B cell (primary cell): ENCODE data around the gene ST6GAL1. TPM values are rescaled to one million over a fixed set of nuclear protein-coding genes. Genes with fewer than 3 reads are reported as not detected.

Source experiments
- ATAC-seq: fragments of 200-7000 bp; cut with Tn5 transposase; one replicate; pipeline ENCODE4 v1.10.0; 2021; ENCODE audit warnings: low read depth, mild to moderate bottlenecking, moderate number of reproducible peaks, moderate library complexity
- CTCF ChIA-PET: fragments of 350-600 bp; sonication (Branson Sonifier 250); formaldehyde crosslinking; loops from one replicate; lab custom pipeline; 2021; ENCODE audit warnings: antibody characterized with exemption, inconsistent platforms; lab: Charles Lee
- POLR2A ChIA-PET: fragments of 350-600 bp; sonication (Branson Sonifier 250); formaldehyde crosslinking; loops from one replicate; lab custom pipeline; 2021; ENCODE audit warnings: antibody characterized with exemption; lab: Charles Lee
- DNase-seq: peaks from one replicate; pipeline ENCODE4 v3.0.0; 2013
- H2AFZ ChIP-seq: 2 replicates; pipeline ENCODE4 v1.6.1; 2012; ENCODE audit warnings: mild to moderate bottlenecking, low read depth, low read length; ENCODE audit not compliant: insufficient read depth, poor library complexity, severe bottlenecking
- H3K27ac ChIP-seq, 2 donors: 1 replicate in 1 of 2; 2 replicates in 1 of 2; pipeline ENCODE4 v1.5.1; 2012 to 2013; ENCODE audit warnings: low read length in 2 of 2, mild to moderate bottlenecking in 2 of 2, moderate library complexity in 1 of 2
- H3K27me3 ChIP-seq, 4 experiments: fragments of 200-600 bp in 1 of 4; sonication (generic) in 1 of 4; replicated peaks in 1 of 4; 1 replicate in 2 of 4; 2 replicates in 2 of 4; pipeline versions ENCODE4 v1.6.1 to v1.7.0; 2013 to 2016; ENCODE audit warnings: low read length in 3 of 4, mild to moderate bottlenecking in 2 of 4, mixed read lengths in 1 of 4, moderate library complexity in 1 of 4; ENCODE audit not compliant: insufficient read depth in 4 of 4, control insufficient read depth in 3 of 4; ENCODE audit errors: control extremely low read depth in 1 of 4
- H3K36me3 ChIP-seq, 2 experiments: replicated peaks in 1 of 2; 1 replicate in 1 of 2; 2 replicates in 1 of 2; pipeline versions ENCODE4 v1.6.1 to v1.7.1; 2013; ENCODE audit warnings: low read length in 1 of 2; ENCODE audit not compliant: insufficient read depth in 2 of 2, control insufficient read depth in 1 of 2; ENCODE audit errors: control extremely low read depth in 1 of 2, extremely low read depth in 1 of 2
- H3K4me1 ChIP-seq, 2 donors: fragments of 200-600 bp in 1 of 2; sonication (generic) in 1 of 2; 1 replicate in 1 of 2; 2 replicates in 1 of 2; pipeline versions ENCODE4 v1.5.1 to v1.6.1; 2013 to 2017; ENCODE audit warnings: low read length in 2 of 2; ENCODE audit not compliant: control insufficient read depth in 2 of 2, insufficient read depth in 2 of 2
- H3K4me2 ChIP-seq: replicated peaks from 2 replicates; pipeline ENCODE3; 2012; ENCODE audit warnings: mild to moderate bottlenecking, low read depth, low read length; ENCODE audit not compliant: poor library complexity, severe bottlenecking
- H3K4me3 ChIP-seq, 5 experiments: fragments of 200-600 bp in 1 of 5; sonication (generic) in 1 of 5; 1 replicate in 3 of 5; 2 replicates in 2 of 5; pipeline versions ENCODE4 v1.5.1 to v1.7.0; 2011 to 2016; ENCODE audit warnings: low read length in 4 of 5, mild to moderate bottlenecking in 4 of 5, low read depth in 2 of 5, control low read depth in 1 of 5, moderate library complexity in 1 of 5; ENCODE audit not compliant: insufficient read depth in 1 of 5; ENCODE audit errors: control extremely low read depth in 1 of 5, extremely low read depth in 1 of 5
- H3K79me2 ChIP-seq: fragments of 200-600 bp; sonication (generic); one replicate; pipeline ENCODE4 v1.6.0; 2016; ENCODE audit warnings: low read length; ENCODE audit not compliant: control insufficient read depth, insufficient read depth
- H3K9ac ChIP-seq: fragments of 200-600 bp; sonication (generic); 2 replicates; pipeline ENCODE4 v1.6.1; 2017; ENCODE audit warnings: mild to moderate bottlenecking, low read length, moderate library complexity
- H3K9me3 ChIP-seq, 3 donors: one replicate each; pipeline versions ENCODE4 v1.6.1 to v1.7.1; 2013; ENCODE audit warnings: low read length in 2 of 3; ENCODE audit not compliant: control insufficient read depth in 2 of 3, insufficient read depth in 1 of 3; ENCODE audit errors: control extremely low read depth in 1 of 3
- H4K20me1 ChIP-seq: 2 replicates; pipeline ENCODE4 v1.6.0; 2012; ENCODE audit warnings: mild to moderate bottlenecking, low read length; ENCODE audit not compliant: insufficient read depth, control insufficient read depth, poor library complexity, severe bottlenecking
- H3K27ac Mint-ChIP-seq: one replicate; pipeline ENCODE4 v1.8.0; 2021; ENCODE audit warnings: mixed read lengths
- H3K27me3 Mint-ChIP-seq: one replicate; pipeline ENCODE4 v1.8.0; 2021; ENCODE audit warnings: mixed read lengths
- H3K4me1 Mint-ChIP-seq: one replicate; pipeline ENCODE4 v1.8.0; 2021; ENCODE audit warnings: mixed read lengths
- H3K4me3 Mint-ChIP-seq: one replicate; pipeline ENCODE4 v1.8.0; 2021; ENCODE audit warnings: mixed read lengths
- H3K9me3 Mint-ChIP-seq: one replicate; pipeline ENCODE4 v1.8.0; 2022; ENCODE audit warnings: mixed read lengths; ENCODE audit not compliant: insufficient read depth
- EZH2 ChIP-seq: IDR thresholded peaks from 2 replicates; pipeline ENCODE4 v1.6.1; 2012; ENCODE audit warnings: borderline replicate concordance, low read depth, mild to moderate bottlenecking, moderate library complexity, low read length; ENCODE audit not compliant: insufficient read depth, poor library complexity, severe bottlenecking
- WGBS: methylation state at CpG from one replicate; pipeline ENCODE4 v1.1.5; 2013; ENCODE audit warnings: missing lambda C conversion rate; ENCODE audit not compliant: insufficient coverage; 5-methylcytosine and 5-hydroxymethylcytosine counted together
- intact Hi-C: fragments of 100-400 bp; cut with micrococcal nuclease; formaldehyde crosslinking; loops from one replicate; pipeline ENCODE4 v1.10.0; 2022
- polyA plus RNA-seq: library from polyadenylated mRNA; depleted of rRNA; stranded (reverse); fragments of >200 nt; gene quantifications from 2 replicates; pipeline ENCODE4 v1.2.3, GENCODE V29; 2012
- total RNA-seq, 2 donors: library from RNA; stranded (reverse); fragments of 120-200 nt in 1 of 2; gene quantifications; 1 replicate in 1 of 2; 2 replicates in 1 of 2; pipeline versions ENCODE4 v1.2.3 to v1.2.4, GENCODE V29; 2013 to 2022
- TF ChIP-seq, protein P1 (sequence below): fragments of 200-600 bp; IDR thresholded peaks from one replicate; pipeline ENCODE4 v1.8.0; 2022; ENCODE audit warnings: antibody characterized with exemption, mild to moderate bottlenecking

Gene ST6GAL1
- total and polyA plus RNA-seq, 2 donors (not counting 1 experiment from before 2014, with no cell fraction given): 174 to 563 TPM

DNA sequence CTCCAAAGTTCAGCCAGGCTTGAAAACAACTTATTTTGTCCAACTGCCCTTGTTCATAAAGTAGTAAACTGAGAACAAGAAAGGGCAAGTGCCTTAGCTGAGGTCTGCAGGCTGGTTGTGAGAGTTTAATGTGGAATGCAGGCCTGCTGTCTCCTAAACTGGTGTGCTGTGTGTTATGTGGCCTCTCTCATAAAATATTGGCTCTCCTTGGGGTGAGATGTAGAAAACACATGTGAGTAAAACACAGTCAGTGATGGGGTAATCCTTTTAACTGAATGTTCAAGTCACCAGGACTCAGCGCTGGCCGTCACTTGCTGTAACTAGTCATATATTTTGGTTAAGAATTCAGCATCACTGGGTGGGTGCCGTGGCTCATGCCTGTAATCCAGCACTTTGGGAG is 7.1 kb upstream of the ST6GAL1 start:
- Histone ChIP-seq H3K4me3 (no peak overlapping the region), H3K27me3 (no peaks in the 10 kb centered on the region), H4K20me1 (no peaks in the 10 kb centered on the region), H3K27ac (no peak overlapping the region), H3K79me2 (no peaks in the 10 kb centered on the region), H3K4me1 (peaks cover 7 to 8% of the 10 kb centered on the region in 2 donors), H3K9ac (no peak overlapping the region), H3K4me2 (no peak overlapping the region), H2AFZ (no peak overlapping the region), H3K9me3 (no peaks in the 10 kb centered on the region), H3K36me3 (no peaks in the 10 kb centered on the region)
- no peak overlapping the region for H3K27ac Mint-ChIP-seq
- H3K4me1 Mint-ChIP-seq: peaks cover 15% of the 10 kb centered on the region
- no peak overlapping the region for H3K4me3 Mint-ChIP-seq
- no peaks in the 10 kb centered on the region for H3K27me3 Mint-ChIP-seq
- 100% methylated on average over 2 of the region's 3 CpGs for WGBS
- ATAC-seq: no peak
- ChIA-PET CTCF (interaction anchor here (0.7 to 1.7 kb wide), 5 partner anchors 10 to 190 kb away, joined by 3 to 5 read pairs (median 4); no protein-coding TSS in a partner anchor), POLR2A (interaction anchor here (1.5 kb wide), 1 partner anchor 14 kb away, joined by 3 read pairs; no protein-coding TSS in a partner anchor)
- no peaks in the 10 kb centered on the region for H3K9me3 Mint-ChIP-seq
- no peak for DNase-seq
- intact Hi-C loops: no loop called here
- TF ChIP-seq EZH2: no peak
- TF ChIP-seq, protein P1, sequence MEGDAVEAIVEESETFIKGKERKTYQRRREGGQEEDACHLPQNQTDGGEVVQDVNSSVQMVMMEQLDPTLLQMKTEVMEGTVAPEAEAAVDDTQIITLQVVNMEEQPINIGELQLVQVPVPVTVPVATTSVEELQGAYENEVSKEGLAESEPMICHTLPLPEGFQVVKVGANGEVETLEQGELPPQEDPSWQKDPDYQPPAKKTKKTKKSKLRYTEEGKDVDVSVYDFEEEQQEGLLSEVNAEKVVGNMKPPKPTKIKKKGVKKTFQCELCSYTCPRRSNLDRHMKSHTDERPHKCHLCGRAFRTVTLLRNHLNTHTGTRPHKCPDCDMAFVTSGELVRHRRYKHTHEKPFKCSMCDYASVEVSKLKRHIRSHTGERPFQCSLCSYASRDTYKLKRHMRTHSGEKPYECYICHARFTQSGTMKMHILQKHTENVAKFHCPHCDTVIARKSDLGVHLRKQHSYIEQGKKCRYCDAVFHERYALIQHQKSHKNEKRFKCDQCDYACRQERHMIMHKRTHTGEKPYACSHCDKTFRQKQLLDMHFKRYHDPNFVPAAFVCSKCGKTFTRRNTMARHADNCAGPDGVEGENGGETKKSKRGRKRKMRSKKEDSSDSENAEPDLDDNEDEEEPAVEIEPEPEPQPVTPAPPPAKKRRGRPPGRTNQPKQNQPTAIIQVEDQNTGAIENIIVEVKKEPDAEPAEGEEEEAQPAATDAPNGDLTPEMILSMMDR: no peak

DNA sequence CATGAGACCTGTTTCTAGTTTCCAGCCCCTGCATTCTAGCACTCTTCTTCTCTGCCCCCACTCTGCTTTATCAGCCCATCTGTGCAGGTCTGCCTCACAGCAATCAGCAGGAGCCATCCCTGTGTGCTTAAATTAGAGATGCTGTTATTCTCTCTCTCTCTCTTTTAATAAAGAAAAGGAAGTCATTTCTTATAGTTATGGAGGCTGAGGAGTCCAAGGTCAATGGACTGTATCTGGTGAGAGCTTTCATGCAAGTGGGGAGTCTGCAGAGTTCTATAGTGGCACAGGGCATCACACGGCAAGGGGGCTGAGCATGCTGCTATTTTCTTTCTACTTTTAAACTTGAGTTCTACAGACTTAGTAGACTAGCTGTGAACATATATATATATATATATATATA is 4.5 kb upstream of the ST6GAL1 start:
- Histone ChIP-seq H3K4me2 (no peak overlapping the region), H3K36me3 (no peaks in the 10 kb centered on the region), H3K4me3 (no peak overlapping the region), H3K79me2 (peaks cover 4% of the 10 kb centered on the region), H3K9ac (no peak overlapping the region), H2AFZ (no peak overlapping the region), H3K9me3 (no peaks in the 10 kb centered on the region), H3K27me3 (no peaks in the 10 kb centered on the region), H4K20me1 (peaks cover 4% of the 10 kb centered on the region), H3K27ac (no peak overlapping the region), H3K4me1 (peaks cover 7 to 13% of the 10 kb centered on the region in 2 donors)
- POLR2A ChIA-PET: interaction anchor here (0.7 kb wide), 1 partner anchor 103 kb away, joined by 3 read pairs; no protein-coding TSS in a partner anchor
- H3K27me3 Mint-ChIP-seq: no peaks in the 10 kb centered on the region
- intact Hi-C loops: no loop called here
- ATAC-seq: no peak
- no peak overlapping the region for H3K4me3 Mint-ChIP-seq
- TF ChIP-seq, protein P1: no peak
- no peak for TF ChIP-seq EZH2
- no peaks in the 10 kb centered on the region for H3K9me3 Mint-ChIP-seq
- no CpG with 5 or more reads among the region's 1 CpG for WGBS
- no peak overlapping the region for H3K27ac Mint-ChIP-seq
- CTCF ChIA-PET: interaction anchor here (0.9 to 1.3 kb wide), 2 partner anchors 8 to 45 kb away, joined by 3 read pairs; no protein-coding TSS in a partner anchor
- H3K4me1 Mint-ChIP-seq: peaks cover 27% of the 10 kb centered on the region
- no peak for DNase-seq
